HepG2 (cell line): ENCODE results near the gene FNDC4. TPM values are rescaled to one million over a fixed set of nuclear protein-coding genes. Genes with fewer than 3 reads are reported as not detected.

Experiments used
- ATRX ChIP-seq: sonication (generic); formaldehyde crosslinking; IDR thresholded peaks from 2 replicates; pipeline ENCODE4 v1.4.0; 2020; ENCODE audit warnings: missing genetic modification reagents, borderline replicate concordance
- CTCF ChIP-seq: sonication (generic); formaldehyde crosslinking; IDR thresholded peaks from 2 replicates; pipeline ENCODE4 v1.5.0; 2020; ENCODE audit warnings: mild to moderate bottlenecking, missing genetic modification reagents, moderate library complexity
- KDM5A ChIP-seq: fragments of 200-600 bp; sonication (generic); IDR thresholded peaks from 2 replicates; pipeline ENCODE4 v1.7.0; 2018; ENCODE audit warnings: antibody characterized with exemption, mild to moderate bottlenecking, low read length, borderline replicate concordance
- PLRG1 ChIP-seq: fragments of 450-650 bp; conservative IDR thresholded peaks from 2 replicates; pipeline ENCODE4 v1.6.1; 2016
- RAD21 ChIP-seq: fragments of 450-650 bp; formaldehyde crosslinking; IDR thresholded peaks from 2 replicates; pipeline ENCODE4 v1.5.0; 2020; ENCODE audit warnings: mild to moderate bottlenecking
- RELA ChIP-seq: sonication (generic); formaldehyde crosslinking; IDR thresholded peaks from 2 replicates; pipeline ENCODE4 v1.4.0; 2020; ENCODE audit warnings: missing genetic modification reagents
- SIX4 ChIP-seq: sonication (generic); formaldehyde crosslinking; IDR thresholded peaks from 2 replicates; pipeline ENCODE4 v1.4.0; 2020; ENCODE audit warnings: missing genetic modification reagents
- TRIM24 ChIP-seq: sonication (generic); formaldehyde crosslinking; IDR thresholded peaks from 2 replicates; pipeline ENCODE4 v1.8.0; 2022; ENCODE audit warnings: mild to moderate bottlenecking, missing genetic modification reagents
- UBTF ChIP-seq: sonication (generic); formaldehyde crosslinking; IDR thresholded peaks from 2 replicates; pipeline ENCODE4 v1.4.0; 2020; ENCODE audit warnings: mild to moderate bottlenecking, missing genetic modification reagents
- ZBTB8A ChIP-seq: sonication (generic); formaldehyde crosslinking; IDR thresholded peaks from 2 replicates; pipeline ENCODE4 v1.4.0; 2020; ENCODE audit warnings: mild to moderate bottlenecking, low read depth, missing genetic modification reagents, borderline replicate concordance
- ZNF180 ChIP-seq: sonication (generic); formaldehyde crosslinking; IDR thresholded peaks from 2 replicates; pipeline ENCODE4 v1.4.0; 2020; ENCODE audit warnings: low read depth, missing genetic modification reagents, borderline replicate concordance
- ZNF44 ChIP-seq: sonication (generic); formaldehyde crosslinking; IDR thresholded peaks from 2 replicates; pipeline ENCODE4 v1.5.1; 2020; ENCODE audit warnings: mild to moderate bottlenecking, missing genetic modification reagents
- ZNF512 ChIP-seq: sonication (generic); formaldehyde crosslinking; IDR thresholded peaks from 2 replicates; pipeline ENCODE4 v1.4.0; 2020; ENCODE audit warnings: mild to moderate bottlenecking, missing genetic modification reagents
- ZNF761 ChIP-seq: sonication (generic); formaldehyde crosslinking; conservative IDR thresholded peaks from 2 replicates; pipeline ENCODE4 v1.4.0; 2020; ENCODE audit warnings: mild to moderate bottlenecking, missing genetic modification reagents
- ZNF879 ChIP-seq: sonication (generic); formaldehyde crosslinking; IDR thresholded peaks from 2 replicates; pipeline ENCODE4 v1.8.1; 2023; ENCODE audit warnings: missing genetic modification reagents
- polyA plus RNA-seq, 8 experiments: library from polyadenylated mRNA; depleted of rRNA in 3 of 8; stranded (reverse) in 7 of 8; unstranded in 1 of 8; fragments of >200 nt; fragmentation: Illumina TruSeq in 4 of 8; extraction: Trizol in 4 of 8; gene quantifications; 2 replicates each; pipeline versions ENCODE4 v1.2.1 to v1.2.3, GENCODE V29; 2011 to 2016; ENCODE audit warnings: low read depth in 4 of 8, missing spikeins in 1 of 8, mixed read lengths in 1 of 8; ENCODE audit not compliant: insufficient read depth in 1 of 8
- total RNA-seq, 5 experiments: library from RNA; depleted of rRNA; stranded (reverse); fragments of >200 nt; fragmentation: Illumina TruSeq; extraction: Trizol; gene quantifications; 2 replicates each; pipeline ENCODE4 v1.2.3, GENCODE V29; 2016; ENCODE audit warnings: low read depth in 1 of 5
- TF ChIP-seq, protein P1 (sequence below): IDR thresholded peaks from 2 replicates; pipeline ENCODE4 v1.6.1; 2016; ENCODE audit warnings: low read depth
- TF ChIP-seq, protein P2 (sequence below): sonication (generic); formaldehyde crosslinking; IDR thresholded peaks from 2 replicates; pipeline ENCODE4 v1.8.0; 2022; ENCODE audit warnings: mild to moderate bottlenecking, missing genetic modification reagents, moderate library complexity

Gene FNDC4
- total and polyA plus RNA-seq, 2 of the 13 experiments (the other 11 are each of a cell fraction or from before 2014, with no cell fraction given), result 9.0 to 17.4 TPM

DNA sequence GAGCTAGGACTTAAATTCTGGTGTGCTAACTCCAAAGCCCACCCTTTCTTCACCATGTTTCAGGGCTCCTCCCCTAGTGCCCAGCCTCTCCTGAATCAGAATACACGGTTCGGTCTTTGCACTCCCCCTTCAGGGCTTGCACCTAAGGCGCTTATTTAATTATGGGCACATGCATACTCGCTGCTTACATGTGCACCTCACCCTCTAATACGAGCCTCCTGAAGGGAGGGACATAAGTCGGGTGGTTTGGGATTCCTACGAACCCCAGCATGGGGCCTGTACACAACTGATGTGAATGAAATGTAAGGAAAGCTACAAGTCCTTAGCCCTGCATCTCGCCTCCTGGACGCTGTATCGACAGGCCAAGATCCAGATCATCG is 5.9 kb downstream of the FNDC4 start (continued):
- TF ChIP-seq UBTF (CRISPR knock-in tag) (0 out of 2 replicates have a peak, but pooled peaks have one; percentile 40), ZBTB8A (CRISPR knock-in tag) (no peak), ZNF879 (no peak), ZNF512 (no peak), SIX4 (CRISPR knock-in tag) (no peak), ZNF44 (CRISPR knock-in tag) (no peak), PLRG1 (no peak), KDM5A (no peak), RAD21 (CRISPR knock-in tag) (0 out of 2 replicates have a peak, but pooled peaks have one; percentile 25), ZNF180 (CRISPR knock-in tag) (no peak), RELA (CRISPR knock-in tag) (no peak), TRIM24 (no peak), ATRX (CRISPR knock-in tag) (no peak), ZNF761 (CRISPR knock-in tag) (no peak), CTCF (CRISPR knock-in tag) (peak; percentile 50)
- TF ChIP-seq, protein P1, sequence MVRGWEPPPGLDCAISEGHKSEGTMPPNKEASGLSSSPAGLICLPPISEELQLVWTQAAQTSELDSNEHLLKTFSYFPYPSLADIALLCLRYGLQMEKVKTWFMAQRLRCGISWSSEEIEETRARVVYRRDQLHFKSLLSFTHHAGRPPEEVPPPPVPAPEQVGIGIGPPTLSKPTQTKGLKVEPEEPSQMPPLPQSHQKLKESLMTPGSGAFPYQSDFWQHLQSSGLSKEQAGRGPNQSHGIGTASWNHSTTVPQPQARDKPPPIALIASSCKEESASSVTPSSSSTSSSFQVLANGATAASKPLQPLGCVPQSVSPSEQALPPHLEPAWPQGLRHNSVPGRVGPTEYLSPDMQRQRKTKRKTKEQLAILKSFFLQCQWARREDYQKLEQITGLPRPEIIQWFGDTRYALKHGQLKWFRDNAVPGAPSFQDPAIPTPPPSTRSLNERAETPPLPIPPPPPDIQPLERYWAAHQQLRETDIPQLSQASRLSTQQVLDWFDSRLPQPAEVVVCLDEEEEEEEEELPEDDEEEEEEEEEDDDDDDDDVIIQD (CRISPR knock-in tag), result no peak
- TF ChIP-seq, protein P2, sequence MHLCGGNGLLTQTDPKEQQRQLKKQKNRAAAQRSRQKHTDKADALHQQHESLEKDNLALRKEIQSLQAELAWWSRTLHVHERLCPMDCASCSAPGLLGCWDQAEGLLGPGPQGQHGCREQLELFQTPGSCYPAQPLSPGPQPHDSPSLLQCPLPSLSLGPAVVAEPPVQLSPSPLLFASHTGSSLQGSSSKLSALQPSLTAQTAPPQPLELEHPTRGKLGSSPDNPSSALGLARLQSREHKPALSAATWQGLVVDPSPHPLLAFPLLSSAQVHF (CRISPR knock-in tag), result no peak
- TF ChIP-seq, all 625 proteins: peak for 32
